ENCODE data around the gene BYSL.

GRCh38 chr6:41900861-41901260 is 20.4 kb upstream of the BYSL start:
- TF ChIP-seq CTCF (IDR thresholded peaks at IDR 0.05) (no peak), POLR2A (IDR thresholded peaks at IDR 0.05) (no peak)
